GM21526 (cell line): ENCODE results near the gene PRAMEF10.
"Not testable (repeated sequence)": the region's sequence is repeated elsewhere in the genome, so short reads cannot be mapped to it uniquely, and the experiment has no call there.

Source experiments
- ATAC-seq: cut with Tn5 transposase; IDR thresholded peaks from one replicate; pipeline ENCODE4 v1.9.1; 2021; ENCODE audit warnings: moderate library complexity; ENCODE audit not compliant: unreplicated experiment, low FRiP score

PRAMEF10 gene

GRCh38 chr1:12898170-12898569 lies at the start of gene PRAMEF10:
Gene PRAMEF10, minus strand, starts transcription at chr1:12898270. Its CDS starts 2,423 bp downstream, at chr1:12895847.
- not testable (repeated sequence) for ATAC-seq

- ATAC-seq = not testable (repeated sequence)
These were observed 49.4 kb upstream of the PRAMEF10 start, which contains the start of gene PRAMEF6 for GRCh38 chr1:12947480-12947879. Gene PRAMEF6, minus strand, starts transcription at chr1:12947580. Its CDS starts 5,062 bp downstream, at chr1:12942518.

GRCh38 chr1:12924368-12924767 lies 26.3 kb upstream of the PRAMEF10 start:
- ATAC-seq = not testable (repeated sequence)

DNA sequence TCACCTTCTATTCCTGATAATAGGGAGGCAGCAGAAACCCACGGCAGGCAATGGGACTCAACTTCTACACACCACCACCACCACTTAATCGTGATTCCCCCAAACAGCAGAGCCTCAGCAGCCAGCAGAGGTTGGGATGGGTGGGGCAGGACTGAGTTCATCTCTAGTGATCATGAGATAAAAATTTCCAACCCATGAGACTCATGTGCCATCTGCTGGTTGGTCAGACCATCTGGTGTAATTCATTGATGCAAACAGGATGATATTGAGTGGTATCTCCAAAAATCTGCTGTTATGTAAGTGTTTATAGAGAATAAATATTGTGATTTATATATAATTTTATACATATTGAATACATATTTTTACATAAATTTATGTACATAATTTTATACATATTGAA lies 23.7 kb upstream of the PRAMEF10 start:
- ATAC-seq = not testable (repeated sequence)

- ATAC-seq = not testable (repeated sequence)
These were observed 18.2 kb upstream of the PRAMEF10 start, which contains the start of gene PRAMEF7 for GRCh38 chr1:12916310-12916709. Gene PRAMEF7, plus strand, starts transcription at chr1:12916610. Its CDS starts 1,083 bp downstream, at chr1:12917693.

- ATAC-seq = not testable (repeated sequence)
These were observed 5.9 kb upstream of the PRAMEF10 start for GRCh38 chr1:12903793-12904572.

DNA sequence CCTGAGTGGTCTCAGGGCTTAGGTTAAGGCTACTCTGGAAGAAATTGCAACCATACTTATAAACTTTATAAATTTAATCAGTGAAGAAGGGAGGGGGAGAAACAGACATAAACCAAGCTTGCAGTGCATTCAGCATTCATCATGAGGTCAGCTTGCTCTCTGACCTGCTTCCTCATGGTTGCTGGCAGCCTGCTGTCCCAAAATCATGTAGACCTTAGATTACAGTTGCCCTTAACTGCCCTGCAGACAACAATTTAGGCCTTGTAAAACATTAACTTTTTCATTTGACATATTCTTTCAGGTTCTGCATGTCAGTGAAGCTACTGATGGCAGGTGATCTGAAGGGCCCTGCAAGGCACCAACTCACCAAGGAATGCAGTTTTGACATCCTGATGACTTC lies 1.1 kb upstream of the PRAMEF10 start:
- ATAC-seq = not testable (repeated sequence)

DNA sequence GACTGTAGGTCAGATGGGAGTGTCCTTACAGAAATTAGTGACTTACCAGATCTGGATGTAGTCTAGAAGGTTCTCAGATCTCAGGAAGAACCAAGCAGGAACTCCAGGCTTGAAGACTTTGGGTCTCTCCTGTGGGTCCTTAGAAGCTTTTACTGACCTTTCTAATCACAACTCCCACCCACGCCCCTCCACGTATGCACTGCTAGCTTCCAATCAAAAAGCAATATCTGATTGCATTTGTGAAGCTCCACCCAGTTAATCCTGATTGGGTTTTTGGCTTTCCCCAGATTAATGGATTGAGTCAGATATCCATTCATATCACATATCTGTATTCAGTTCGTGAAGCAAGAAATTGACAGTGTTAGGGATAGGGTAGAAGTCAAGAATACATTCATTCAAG lies 12.0 kb downstream of the PRAMEF10 start, which contains the start of gene PRAMEF4:
Gene PRAMEF4 (minus strand): TSS at position 101 of the 400 bp plus-strand sequence. CDS start 2,807 bp downstream, outside the sequence.
- not testable (repeated sequence) for ATAC-seq

- ATAC-seq = not testable (repeated sequence)
These were observed 19.6 kb downstream of the PRAMEF10 start for GRCh38 chr1:12878453-12878852.

DNA sequence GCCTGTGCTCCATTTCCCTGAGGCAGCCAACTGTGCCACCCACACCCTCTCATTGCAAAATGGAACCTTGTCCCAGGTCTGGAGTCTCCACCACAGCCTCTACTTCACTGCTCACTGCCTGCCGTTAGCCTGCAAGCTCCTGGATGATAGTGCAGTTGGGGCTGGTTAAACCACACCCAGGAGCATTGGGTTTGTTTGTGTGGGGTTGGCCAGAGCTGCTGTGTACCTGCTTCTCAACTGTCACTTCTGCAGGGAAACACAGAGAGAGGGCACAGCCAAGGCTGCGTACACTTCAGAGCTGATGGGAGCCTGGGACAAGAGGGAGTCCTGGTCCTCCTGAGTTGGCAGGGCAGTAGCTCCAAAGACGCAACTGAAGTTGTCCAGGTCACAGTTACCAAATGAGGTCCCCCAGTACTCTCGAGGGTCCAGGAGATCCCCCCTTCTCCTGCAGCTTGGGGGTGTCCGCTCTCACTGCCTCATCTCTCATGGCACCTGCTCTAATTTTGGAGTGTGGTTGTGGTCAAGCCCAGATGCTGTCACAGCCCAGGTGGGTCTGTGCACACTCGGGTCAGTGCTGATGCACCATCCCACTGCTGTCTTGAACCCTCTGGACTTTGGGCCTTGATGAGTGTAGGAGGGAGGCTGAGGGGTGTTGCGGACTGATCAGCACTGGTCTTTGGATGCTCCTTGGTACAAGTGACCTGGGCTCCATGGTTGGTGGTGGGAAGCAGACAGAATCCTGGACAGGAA lies 34.8 kb downstream of the PRAMEF10 start:
- ATAC-seq = not testable (repeated sequence)

GRCh38 chr1:12856786-12857185 lies 41.3 kb downstream of the PRAMEF10 start, which contains the start of gene PRAMEF2:
Gene PRAMEF2, plus strand, starts transcription at chr1:12857086. Its CDS starts 1,924 bp downstream, at chr1:12859010.
- not testable (repeated sequence) for ATAC-seq

- ATAC-seq = no peak
These were observed 46.3 kb downstream of the PRAMEF10 start for GRCh38 chr1:12851779-12852178.

- ATAC-seq = not testable (repeated sequence)
These were observed 49.5 kb downstream of the PRAMEF10 start, which contains the start of gene HNRNPCL1 for GRCh38 chr1:12848620-12849019. Gene HNRNPCL1, minus strand, starts transcription at chr1:12848720. Its CDS starts 431 bp downstream, at chr1:12848289.
